HT-29 (cell line): ENCODE measurements around the gene MYL7. TPM values are rescaled to one million over a fixed set of nuclear protein-coding genes. Genes with fewer than 3 reads are reported as not detected.
"Not testable (repeated sequence)": the region's sequence is repeated elsewhere in the genome, so short reads cannot be mapped to it uniquely, and the experiment has no call there.

Source experiments
- DNase-seq: peaks from one replicate; pipeline ENCODE4 v3.0.0-alpha.2; 2015; ENCODE audit warnings: low spot score
- total RNA-seq: library from RNA; depleted of rRNA; stranded (reverse); fragments of >200 nt; shearing (Covaris generic); gene quantifications from 2 replicates; pipeline ENCODE4 v1.2.3, GENCODE V29; 2014

MYL7 gene
- total RNA-seq, 1 experiment from 2014 or later, result not detected

DNA sequence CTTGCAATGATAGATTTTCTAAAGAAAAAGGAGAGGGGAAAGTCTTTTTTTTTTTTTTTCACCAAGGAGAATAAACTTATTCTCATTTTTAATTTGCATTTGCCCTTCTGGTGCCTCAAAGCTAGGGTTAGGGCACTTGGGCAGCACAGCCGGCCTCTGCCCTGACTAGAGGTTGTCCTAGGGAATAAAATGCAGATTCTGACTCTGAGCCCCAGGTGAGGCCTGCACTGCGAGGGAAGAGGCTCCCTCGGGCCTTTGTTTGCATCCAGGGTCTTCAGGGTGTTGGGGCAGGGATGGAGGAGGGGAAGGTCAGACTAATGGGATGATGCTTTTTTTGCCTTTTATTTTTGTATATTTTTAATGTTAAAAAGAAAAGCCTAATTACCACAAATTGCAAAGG lies 7.8 kb downstream of the MYL7 start:
- DNase-seq, result no peak

DNA sequence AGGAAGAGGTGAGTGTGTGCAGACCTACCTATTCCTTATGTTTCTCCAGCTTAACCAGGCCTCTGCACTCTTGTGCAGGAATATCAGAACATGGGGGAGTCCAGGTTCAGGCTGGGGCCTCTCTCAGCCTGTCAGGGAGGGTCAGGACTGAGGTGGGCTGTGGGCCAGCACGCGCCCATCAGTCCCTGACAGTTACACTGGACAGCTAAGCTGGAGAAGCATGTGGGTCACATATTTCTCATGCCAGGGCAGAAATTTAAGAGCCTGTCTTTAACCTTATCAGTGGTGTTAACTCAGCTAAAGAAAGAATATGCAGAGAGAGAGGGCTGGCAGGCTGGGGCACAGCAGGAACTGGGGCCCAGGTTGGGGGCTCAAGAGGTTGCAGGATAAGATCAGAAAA lies 9.1 kb downstream of the MYL7 start:
- no peak for DNase-seq

DNA sequence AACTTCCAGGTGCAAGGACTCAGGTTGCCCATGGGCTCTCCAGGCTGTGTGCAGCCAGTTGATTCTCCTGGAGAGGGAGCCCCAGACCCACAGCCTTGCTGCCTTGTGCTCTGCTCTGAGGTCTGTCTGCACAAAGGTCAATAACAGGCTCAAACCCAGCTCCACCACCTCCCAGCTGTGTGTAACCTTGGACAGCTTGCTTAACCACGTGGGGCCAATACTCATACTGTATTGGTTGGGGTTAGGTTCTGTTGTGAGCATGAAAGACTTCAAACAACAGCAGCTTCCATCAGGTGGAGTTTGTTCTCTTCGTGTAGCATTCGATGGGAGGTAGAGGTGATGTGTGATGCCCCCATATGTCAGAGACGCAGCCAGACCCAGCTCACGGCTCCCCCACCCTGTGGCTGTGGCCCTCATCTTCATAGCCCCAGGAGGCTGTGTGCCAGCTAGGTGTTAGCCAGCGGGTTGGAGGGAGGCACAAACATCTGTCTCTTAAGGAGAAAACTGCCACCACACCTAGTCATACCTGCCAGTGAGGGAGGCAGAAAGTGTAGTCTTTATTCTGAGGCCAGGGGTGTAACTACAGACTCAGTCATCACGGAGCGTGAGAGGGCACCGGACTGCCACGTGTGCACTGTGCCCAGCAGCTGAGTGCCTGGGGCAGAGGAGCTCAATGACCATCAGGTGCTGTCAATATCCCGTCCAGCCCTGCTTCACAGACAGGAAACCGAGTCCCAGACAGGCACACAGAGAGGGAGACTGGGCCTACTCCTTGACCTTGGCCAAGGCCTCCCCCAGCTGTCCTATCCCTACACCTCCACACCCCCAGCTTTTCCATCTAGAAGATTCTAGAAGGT lies 9.7 kb downstream of the MYL7 start:
- peak; percentile 66 for DNase-seq

DNA sequence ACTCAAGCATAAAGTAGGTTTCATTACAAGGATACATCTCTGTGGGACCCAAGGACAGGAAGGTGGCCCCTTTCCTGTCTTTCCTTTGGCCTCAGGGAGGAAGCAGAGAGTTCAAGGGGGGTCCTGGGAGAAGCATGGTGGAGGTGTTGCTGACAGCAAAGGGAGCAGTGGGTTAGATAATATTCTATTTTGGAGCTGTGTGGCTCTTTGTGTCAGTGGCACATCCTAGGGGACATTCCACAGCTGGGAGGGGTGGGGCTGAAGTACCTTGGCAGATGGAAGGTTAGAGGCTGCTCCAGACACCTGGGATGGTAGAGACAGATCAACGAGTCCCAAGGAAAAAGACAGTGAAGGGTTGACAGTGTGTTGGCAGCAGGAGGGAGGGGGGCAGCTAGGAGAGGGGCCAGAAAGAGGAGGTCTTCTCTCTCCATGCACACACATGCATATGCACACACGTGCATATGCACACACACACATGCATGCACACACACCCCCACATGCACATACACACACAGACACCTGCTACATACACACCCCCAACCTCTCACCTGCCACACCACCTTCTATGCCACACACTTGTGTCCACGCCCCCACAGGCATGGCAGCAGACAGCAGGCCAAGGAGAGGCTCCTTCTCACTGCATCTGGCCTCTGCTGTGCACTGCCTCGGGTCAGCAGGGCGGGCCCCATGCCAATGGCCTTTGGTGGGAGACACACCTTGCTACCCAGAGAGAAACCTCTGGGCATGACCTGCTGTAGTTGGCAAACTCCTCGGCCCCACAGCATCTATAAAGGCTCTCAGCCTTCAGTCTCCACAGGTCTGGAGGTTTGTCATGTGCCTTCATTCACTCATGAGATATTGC lies 12.2 kb downstream of the MYL7 start:
- no peak for DNase-seq

DNA sequence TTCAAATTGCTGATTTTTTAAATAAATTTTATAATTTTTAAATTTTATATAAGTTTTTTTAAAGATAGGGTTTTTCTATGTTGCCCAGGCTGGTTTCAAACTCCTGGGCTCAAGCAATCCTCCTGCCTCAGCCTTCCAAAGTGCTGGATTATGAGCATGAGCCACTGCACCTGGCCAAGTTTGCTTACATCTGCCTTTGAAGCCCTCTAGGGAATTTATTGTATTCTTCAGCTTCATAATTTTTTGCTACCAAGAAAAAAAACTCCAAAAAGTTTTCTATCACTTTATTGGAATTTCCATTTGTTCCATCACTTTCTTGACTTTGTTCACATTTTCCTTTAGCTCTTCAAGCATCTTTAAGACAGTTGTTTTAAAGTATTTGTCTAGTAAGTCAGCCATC lies 14.0 kb downstream of the MYL7 start:
- no peak for DNase-seq

DNA sequence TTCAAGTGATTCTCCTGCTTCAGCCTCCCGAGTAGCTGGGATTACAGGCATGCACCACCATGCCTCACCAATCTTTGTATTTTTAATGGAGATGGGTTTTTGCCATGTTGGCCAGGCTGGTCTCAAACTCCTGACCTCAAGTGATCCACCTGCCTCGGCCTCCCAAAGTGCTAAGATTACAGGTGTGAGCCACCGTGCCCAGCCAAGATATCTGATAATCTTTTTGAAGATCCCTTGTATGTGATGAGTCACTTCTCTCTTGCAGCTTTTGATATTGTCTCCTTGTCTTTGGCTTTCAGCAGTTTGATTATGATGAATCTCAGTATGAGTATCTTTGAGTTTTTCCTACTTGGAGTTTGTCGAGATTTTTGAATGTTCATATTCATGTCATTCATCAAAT lies 14.6 kb downstream of the MYL7 start:
- DNase-seq, result not testable (repeated sequence)

DNA sequence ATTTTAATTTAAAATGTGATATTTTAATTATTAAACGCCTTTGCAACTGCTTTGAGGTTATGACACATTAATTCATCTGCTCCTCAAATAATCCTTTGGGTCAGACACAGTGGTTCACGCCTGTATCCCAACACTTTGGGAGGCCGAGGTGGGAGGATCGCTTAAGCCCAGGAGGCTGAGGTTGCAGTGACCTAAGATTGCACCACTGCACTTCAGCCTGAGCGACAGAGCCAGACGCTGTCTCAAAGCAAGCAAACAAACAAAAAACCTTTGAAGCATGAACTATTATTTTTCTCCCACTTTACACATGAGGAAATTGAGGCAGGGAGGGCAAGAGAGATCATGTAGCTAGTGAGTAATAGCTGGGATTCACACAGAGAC lies 16.3 kb downstream of the MYL7 start:
- DNase-seq, result no peak

DNA sequence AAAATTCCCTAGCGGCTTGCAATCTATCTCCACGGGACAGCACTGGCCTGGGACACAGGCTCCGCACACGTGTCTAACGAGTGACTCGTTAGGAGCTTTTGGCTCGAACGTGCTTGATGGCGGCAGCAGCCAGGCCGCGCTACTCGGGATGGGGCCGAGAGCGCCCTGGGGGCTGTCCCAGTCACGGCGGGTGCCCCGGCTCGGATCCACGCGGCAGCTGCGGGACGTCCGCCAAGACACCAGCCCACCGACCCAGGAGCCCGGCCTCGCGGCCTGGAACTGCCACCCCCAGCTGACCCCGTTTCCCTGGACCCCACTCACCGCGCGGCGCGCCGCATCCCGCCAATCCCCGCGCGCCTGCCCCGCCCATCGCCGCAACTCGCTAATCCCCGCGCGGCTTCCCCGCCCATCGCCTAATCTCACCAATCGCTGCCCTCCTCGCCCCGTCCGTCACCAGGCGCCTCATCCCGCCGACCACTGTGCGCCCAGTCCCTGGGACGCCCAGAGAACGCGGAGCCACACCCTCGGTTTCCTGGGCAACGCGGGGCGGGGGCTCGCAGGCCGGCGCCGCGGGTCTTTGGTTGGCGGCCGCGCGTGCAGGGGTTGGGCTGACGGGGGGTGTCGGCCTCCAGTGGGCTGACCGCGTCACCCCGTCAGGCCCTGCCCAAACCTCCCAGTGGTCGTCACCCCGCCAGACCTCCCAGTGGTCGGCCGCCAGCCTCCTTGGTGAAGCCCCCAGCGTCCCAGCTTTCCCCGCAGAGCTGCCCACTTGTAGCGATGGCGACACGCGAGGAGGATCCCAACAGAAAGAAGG lies 17.7 kb downstream of the MYL7 start, which contains the start of gene POLD2:
POLD2 (minus strand) TSS at position 359 of the 814 bp plus-strand sequence. CDS start 1,495 bp downstream, outside the sequence.
- DNase-seq, result peak; percentile 97

DNA sequence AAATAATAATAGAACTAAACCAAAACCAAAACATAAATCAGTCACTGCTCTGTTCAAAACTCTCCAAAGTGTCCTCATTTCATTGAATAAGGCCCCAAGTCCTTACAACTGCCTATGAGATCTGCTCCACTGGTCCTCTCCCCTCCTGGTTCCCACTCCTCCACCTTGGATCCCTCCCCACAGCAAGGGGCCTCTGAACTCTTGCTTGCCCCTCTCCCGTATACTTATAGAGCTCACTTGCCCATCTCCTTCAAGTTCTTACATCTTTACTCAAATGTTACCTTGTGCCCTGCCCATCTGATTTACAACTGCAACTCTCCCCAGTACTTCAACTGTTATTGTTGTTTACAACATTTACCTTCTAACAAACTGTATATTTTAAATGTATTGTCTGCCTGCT lies 18.6 kb downstream of the MYL7 start:
- DNase-seq, result no peak

DNA sequence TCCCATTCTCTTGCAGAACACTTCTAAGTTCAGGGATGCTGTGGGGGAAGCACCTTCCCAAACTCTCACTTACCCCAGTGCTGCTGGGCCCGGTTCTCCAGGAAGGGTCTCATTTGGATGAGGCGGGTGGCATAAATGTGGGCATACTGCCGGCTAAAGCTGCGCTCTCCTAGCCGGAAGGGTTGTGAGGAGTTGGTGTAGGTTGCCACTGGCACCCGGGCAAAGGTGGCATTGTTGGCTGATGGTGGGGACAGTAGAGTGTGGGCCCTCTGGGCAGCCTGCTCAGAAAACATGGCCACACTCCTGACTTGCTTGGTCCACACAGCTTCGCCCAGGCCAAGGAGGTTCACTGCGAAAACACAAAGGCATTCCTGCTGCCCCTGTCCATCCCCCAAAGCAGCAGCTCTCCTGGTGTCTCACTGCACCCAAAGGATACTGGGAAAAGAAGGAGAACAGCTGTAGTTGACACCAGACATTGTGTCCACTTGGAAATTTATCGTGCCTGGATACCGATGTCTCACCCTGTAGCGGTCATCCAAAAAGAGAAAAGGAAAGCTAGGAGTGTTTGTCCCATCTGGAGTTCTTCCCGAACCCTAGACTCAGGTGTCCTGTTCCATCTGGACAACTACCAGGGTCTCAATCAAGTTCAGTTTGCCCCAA lies 19.2 kb downstream of the MYL7 start:
- DNase-seq, result no peak

DNA sequence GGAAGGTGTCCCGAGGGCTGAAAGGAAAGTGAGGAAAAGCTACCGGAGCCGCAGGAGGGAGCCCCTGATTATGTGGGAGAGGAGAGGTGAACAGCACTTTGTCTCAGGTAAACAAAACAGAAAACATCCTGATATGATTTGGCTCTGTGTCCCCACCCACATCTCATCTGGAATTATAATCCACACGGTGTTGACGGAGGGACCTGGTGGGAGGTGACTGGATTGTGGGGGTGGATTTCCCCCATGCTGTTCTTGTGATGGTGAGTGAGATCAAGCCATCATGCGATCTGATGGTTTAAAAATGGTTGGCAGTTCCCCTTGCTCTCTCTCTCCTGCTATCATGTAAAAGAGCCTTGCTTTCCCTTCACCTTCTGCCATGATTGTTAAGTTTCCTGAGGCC lies 20.7 kb downstream of the MYL7 start:
- no peak for DNase-seq

DNA sequence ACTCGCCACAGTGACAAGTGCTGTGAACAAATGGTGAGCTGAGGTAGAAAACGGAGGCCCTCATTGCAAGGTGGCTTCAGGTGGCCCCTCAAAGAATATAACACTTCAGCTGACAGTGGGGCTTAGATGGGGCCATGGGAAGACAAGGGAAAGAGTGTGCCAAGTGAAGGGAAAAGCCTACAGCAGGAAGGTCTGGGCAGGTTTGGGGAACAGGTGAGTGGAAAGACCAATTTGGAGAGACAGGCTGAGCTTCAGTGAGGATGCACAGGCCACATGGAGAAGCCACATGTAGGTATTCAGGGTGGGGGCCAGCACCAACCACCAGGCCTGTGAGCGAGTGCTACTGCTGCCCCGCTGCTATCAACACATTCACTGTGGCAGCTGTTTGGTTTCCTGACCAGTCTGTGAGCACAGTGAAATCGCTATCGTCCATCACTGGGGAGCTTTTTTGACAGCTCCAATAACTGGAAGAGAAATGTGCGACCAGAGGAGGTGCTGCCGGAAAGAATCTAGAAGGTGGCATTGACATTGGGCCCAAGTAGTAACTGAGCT lies 21.2 kb downstream of the MYL7 start:
- no peak for DNase-seq

DNA sequence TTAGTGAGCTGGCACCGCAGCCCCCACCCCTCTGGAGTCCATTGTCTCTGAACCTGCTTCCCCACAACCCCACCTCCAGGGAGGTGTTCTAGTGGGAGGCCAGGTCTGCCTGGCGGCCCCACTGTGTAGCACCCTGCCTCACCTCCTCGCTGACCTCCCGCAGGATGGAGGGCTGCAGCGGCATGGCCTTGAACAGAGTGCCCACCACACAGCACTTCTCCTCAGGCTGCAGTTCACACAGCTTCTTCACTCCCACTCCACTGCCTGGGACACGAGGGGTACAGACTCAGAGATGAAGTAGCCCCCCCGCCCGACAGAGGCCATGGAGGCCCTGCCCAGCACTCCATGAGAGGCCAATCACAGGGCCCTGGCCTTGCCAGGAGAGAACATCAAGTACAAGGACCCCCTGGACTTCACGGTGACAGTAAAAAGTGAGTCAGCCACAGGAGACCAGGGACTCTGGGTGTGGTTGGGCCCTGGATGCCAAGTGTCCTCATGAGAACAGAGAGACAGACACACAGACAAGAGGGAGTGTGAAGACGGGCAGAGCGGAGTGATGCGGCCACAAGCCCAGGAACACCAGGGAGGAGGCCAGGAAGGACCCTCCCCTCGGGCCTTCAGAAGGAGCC lies 23.2 kb downstream of the MYL7 start:
- DNase-seq, result no peak

DNA sequence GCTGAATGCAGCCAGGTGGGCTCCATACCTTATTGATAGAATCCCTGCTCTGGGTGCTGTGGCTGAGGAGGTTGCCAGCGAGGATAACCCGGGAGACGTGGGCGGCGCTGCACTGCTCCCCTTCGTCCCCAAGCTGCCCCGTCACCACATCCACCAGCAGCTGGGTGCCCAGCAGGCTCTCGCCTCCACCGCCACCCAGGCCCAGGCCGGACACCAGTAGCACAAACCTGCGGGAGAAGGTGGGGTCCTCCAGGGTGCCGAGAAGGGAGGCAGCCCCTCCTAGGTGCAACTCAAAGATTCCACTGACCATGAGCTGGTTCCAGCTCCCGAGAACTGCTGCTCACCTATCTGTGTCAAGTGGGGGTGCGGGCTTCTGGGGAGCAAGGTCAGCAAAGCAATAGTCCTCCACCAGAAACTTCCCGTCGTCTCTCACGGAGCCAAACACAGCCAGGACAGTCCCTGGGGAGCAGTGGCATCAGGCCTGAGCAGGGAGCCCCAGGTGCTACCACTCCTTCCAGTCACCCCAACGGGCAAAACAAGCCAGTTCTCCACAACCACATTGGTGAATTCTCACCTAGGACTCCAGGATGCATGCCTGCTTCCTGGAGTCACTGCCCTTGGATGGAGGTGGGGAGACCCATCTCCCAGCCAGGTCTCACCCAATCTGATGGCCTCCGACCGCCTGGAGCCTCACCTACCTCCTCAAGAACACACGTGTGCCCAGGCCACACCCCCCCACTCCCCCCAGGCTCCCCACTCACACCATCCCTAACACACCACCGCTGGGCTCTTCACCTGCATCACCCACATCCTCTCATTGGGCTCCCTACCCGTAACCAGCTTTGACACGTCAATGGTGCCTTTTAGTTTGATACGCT lies 24.1 kb downstream of the MYL7 start:
- DNase-seq, result no peak

DNA sequence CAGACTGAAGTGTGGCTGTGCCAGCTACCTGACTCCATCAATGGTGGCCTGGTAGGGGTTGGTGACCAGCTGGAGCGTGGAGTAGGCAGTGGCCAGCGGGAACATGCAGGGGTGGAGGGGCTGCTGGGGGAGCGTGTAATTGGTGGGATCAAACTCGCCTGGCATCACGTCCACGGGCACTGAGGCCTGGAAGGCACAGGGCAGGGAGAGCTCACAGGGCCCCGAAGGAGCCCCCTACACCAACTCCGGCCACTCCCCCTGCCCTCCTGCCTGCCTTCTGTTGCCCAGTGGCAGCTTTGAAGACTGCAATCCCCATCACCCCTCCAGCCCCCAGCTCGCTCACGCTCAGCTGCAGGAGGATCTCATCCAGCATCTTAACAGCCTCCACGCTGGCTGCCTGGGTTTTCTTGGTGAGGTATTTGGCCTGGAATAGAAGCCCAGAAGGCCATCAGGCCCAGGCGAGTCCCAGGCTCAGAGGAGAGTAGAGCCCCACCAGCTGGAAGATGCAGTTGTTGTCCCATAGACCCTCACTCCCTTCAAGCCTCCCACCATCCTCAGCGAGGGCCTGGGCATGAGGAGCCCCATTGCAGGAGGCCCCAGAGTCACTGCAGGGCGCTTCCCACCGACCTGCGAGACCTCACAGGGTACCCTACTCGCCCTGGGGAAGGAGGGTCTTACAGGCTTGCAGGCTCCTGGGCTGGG lies 24.9 kb downstream of the MYL7 start:
- DNase-seq, result no peak

DNA sequence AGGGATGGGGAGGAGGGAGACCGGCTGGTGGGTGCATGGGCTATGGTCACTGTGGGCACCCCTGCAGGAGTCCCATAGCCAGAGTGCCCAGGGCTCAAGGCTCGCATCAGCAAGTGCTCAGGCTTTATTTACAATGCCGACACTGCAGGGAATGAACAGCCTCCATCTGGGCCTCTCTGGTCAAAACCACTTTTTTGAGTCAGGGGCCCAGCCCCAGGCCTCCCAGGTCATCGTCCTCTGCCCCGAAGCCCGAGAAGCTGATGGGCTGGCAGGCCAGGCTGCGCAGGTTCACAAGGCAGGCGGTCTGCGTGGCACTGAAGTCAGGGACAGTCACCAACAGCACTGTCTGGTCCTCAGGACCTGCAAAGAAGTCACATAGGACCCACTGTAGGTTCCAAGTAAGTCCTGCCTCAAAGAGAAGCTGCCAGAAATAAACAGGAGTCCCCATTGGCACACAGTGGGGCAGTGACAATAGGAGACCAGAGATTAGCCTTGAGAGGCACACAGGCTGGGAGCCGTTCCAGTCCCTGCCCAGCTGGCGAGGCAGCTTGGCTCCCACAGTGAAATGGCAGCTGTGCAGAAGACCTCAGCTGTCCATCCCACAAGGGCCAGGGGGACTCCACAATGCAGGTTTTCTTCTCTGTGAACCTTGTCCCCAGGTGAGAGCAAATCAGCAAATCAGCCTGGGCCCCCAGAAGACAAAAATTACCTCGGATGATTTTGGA lies 26.4 kb downstream of the MYL7 start:
- no peak for DNase-seq

DNA sequence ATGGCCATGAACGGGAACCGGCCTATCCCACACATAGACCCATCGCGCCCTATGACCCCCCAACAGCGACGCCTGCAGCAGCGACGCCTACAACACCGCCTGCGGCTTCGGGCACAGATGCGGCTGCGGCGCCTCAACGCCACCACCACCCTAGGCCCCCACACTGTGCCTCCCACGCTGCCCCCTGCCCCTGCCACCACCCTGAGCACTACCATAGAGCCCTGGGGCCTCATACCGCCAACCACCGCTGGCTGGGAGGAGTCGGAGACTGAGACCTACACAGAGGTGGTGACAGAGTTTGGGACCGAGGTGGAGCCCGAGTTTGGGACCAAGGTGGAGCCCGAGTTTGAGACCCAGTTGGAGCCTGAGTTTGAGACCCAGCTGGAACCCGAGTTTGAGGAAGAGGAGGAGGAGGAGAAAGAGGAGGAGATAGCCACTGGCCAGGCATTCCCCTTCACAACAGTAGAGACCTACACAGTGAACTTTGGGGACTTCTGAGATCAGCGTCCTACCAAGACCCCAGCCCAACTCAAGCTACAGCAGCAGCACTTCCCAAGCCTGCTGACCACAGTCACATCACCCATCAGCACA lies 27.3 kb downstream of the MYL7 start:
- DNase-seq, result no peak
